ENCODE results near the gene C1QTNF9B.

- TF ChIP-seq POLR2A (IDR thresholded peaks at IDR 0.05; ENCODE audit: low read depth, low read length) (no peak), POLR2AphosphoS5 (IDR thresholded peaks at IDR 0.05; ENCODE audit: low read depth, low read length) (no peak), TAF1 (IDR thresholded peaks at IDR 0.05; ENCODE audit: borderline replicate concordance, low read depth, low read length) (no peak)
Measured at GRCh38 chr13:23915308-23915707, 18.0 kb upstream of the C1QTNF9B start.

Data from GM12892 (cell line).